HL-60 (cell line): ENCODE measurements around the gene CD36.

Experiments
- DNase-seq, 2 experiments: peaks; one replicate each; pipeline ENCODE4 v3.0.0-alpha.2; 2010 to 2020; ENCODE audit warnings: low read depth in 1 of 2, low spot score in 1 of 2
- H3K27ac ChIP-seq: fragments of 250-450 bp; sonication (Bioruptor Pico); replicated peaks from 2 replicates; pipeline ENCODE4 v1.5.1; 2020; ENCODE audit warnings: mild to moderate bottlenecking, moderate library complexity
- H3K27me3 ChIP-seq: fragments of 250-450 bp; sonication (Bioruptor Pico); 2 replicates; pipeline ENCODE4 v1.5.1; 2021; ENCODE audit warnings: mild to moderate bottlenecking, moderate library complexity; ENCODE audit not compliant: insufficient read depth, poor library complexity, severe bottlenecking
- H3K4me3 ChIP-seq: replicated peaks from 2 replicates; pipeline ENCODE4 v1.5.1; 2011; ENCODE audit warnings: mild to moderate bottlenecking, control low read depth, low read length; ENCODE audit not compliant: insufficient read depth
- CTCF ChIP-seq: IDR thresholded peaks from one replicate; pipeline ENCODE4 v1.5.1; 2011; ENCODE audit warnings: low read length, control low read depth, inconsistent platforms; ENCODE audit not compliant: insufficient read depth
- GABPA ChIP-seq: IDR thresholded peaks from 2 replicates; pipeline ENCODE4 v1.6.1; 2012; ENCODE audit warnings: low read depth
- POLR2AphosphoS5 ChIP-seq: IDR thresholded peaks from 2 replicates; pipeline ENCODE4 v1.6.1; 2012; ENCODE audit warnings: low read depth
- REST ChIP-seq: IDR thresholded peaks from 2 replicates; pipeline ENCODE4 v1.6.1; 2012; ENCODE audit warnings: low read depth; ENCODE audit not compliant: insufficient replicate concordance
- SPI1 ChIP-seq: IDR thresholded peaks from 2 replicates; pipeline ENCODE4 v1.6.1; 2012; ENCODE audit warnings: low read depth, mild to moderate bottlenecking, borderline replicate concordance

The CD36 gene

GRCh38 chr7:80593869-80594586, 44.4 kb upstream of the CD36 start:
- H3K4me3 ChIP-seq = no peak overlapping the region
- TF ChIP-seq POLR2AphosphoS5 (no peak), GABPA (no peak), SPI1 (no peak), CTCF (no peak), REST (no peak)
- no peak for DNase-seq

GRCh38 chr7:80596933-80597517, 41.4 kb upstream of the CD36 start:
- DNase-seq = no peak
- no peak for TF ChIP-seq CTCF
- no peak for TF ChIP-seq SPI1
- TF ChIP-seq GABPA = no peak
- TF ChIP-seq REST = no peak
- no peak for TF ChIP-seq POLR2AphosphoS5
- Histone ChIP-seq H3K4me3 (no peak overlapping the region), H3K27me3 (no peaks in the 10 kb centered on the region), H3K27ac (no peak overlapping the region)

More at GRCh38 chr7:80593869-80594586, 44.4 kb upstream of the CD36 start:
- Histone ChIP-seq H3K27me3 (no peaks in the 10 kb centered on the region), H3K27ac (no peak overlapping the region)

- no peak for DNase-seq
- Histone ChIP-seq H3K27ac (no peak overlapping the region), H3K27me3 (no peaks in the 10 kb centered on the region), H3K4me3 (no peak overlapping the region)
- TF ChIP-seq SPI1 = no peak
- TF ChIP-seq GABPA = no peak
- TF ChIP-seq CTCF = no peak
- TF ChIP-seq POLR2AphosphoS5 = no peak
- no peak for TF ChIP-seq REST
Measured at GRCh38 chr7:80597875-80598274, 40.6 kb upstream of the CD36 start.
